ENCODE results near the gene ZSCAN21.

Gene ZSCAN21

DNA sequence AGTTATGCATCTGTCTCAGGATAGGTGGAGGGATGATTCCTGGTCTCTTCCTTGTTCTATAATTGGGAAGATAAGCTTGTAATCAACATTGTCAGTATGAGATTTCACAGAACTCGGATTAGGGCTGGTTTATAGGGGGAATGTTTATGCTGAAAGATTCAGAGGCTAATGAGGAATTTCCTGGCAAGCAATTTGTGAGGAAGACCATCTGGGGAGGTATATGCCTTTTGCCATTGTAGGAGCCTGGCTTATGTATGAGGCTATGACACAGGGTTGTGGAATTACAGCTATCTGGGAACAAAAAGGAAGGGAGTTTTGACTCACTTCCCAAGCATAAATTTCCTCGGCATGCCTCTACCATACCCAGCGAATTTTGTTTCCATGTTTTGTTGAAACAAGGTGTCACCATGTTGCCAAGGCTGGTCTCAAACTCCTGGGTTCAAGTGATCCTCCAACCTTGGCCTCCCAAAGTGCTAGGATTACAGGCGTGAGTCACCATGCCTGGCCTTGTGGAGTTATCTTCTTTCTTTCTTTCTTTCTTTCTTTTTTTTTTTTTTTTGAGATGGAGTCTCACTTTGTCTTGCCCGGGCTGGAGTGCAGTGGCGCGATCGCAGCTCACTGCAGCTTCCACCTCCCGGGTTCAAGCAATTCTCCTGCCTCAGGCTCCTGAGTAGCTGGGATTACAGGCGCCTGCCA is 37.6 kb downstream of the ZSCAN21 start (continued):
- TF ChIP-seq, protein P1, sequence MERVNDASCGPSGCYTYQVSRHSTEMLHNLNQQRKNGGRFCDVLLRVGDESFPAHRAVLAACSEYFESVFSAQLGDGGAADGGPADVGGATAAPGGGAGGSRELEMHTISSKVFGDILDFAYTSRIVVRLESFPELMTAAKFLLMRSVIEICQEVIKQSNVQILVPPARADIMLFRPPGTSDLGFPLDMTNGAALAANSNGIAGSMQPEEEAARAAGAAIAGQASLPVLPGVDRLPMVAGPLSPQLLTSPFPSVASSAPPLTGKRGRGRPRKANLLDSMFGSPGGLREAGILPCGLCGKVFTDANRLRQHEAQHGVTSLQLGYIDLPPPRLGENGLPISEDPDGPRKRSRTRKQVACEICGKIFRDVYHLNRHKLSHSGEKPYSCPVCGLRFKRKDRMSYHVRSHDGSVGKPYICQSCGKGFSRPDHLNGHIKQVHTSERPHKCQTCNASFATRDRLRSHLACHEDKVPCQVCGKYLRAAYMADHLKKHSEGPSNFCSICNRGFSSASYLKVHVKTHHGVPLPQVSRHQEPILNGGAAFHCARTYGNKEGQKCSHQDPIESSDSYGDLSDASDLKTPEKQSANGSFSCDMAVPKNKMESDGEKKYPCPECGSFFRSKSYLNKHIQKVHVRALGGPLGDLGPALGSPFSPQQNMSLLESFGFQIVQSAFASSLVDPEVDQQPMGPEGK (CRISPR knock-in tag; IDR thresholded peaks at IDR 0.05; ENCODE audit: borderline replicate concordance): peak; percentile 73
- peak; percentile 44; the same call in 1 of the 2 replicates for TF ChIP-seq CSDC2 (CRISPR knock-in tag; IDR thresholded peaks at IDR 0.05)
- TF ChIP-seq RARB (CRISPR knock-in tag; IDR thresholded peaks at IDR 0.05): peak; percentile 53; the same call in 1 of the 2 replicates
- TF ChIP-seq, protein P2, sequence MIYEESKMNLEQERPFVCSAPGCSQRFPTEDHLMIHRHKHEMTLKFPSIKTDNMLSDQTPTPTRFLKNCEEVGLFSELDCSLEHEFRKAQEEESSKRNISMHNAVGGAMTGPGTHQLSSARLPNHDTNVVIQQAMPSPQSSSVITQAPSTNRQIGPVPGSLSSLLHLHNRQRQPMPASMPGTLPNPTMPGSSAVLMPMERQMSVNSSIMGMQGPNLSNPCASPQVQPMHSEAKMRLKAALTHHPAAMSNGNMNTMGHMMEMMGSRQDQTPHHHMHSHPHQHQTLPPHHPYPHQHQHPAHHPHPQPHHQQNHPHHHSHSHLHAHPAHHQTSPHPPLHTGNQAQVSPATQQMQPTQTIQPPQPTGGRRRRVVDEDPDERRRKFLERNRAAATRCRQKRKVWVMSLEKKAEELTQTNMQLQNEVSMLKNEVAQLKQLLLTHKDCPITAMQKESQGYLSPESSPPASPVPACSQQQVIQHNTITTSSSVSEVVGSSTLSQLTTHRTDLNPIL (CRISPR knock-in tag; IDR thresholded peaks at IDR 0.05; ENCODE audit: low read depth): peak; percentile 62; the same call in 1 of the 2 replicates
- peak; percentile 98 for TF ChIP-seq ISL1 (CRISPR knock-in tag; IDR thresholded peaks at IDR 0.05)
- peak; percentile 91 for TF ChIP-seq TCF4 (CRISPR knock-in tag; IDR thresholded peaks at IDR 0.05; ENCODE audit: borderline replicate concordance)
- TF ChIP-seq ARNTL (CRISPR knock-in tag; IDR thresholded peaks at IDR 0.05; ENCODE audit: borderline replicate concordance, low read depth): no peak

DNA sequence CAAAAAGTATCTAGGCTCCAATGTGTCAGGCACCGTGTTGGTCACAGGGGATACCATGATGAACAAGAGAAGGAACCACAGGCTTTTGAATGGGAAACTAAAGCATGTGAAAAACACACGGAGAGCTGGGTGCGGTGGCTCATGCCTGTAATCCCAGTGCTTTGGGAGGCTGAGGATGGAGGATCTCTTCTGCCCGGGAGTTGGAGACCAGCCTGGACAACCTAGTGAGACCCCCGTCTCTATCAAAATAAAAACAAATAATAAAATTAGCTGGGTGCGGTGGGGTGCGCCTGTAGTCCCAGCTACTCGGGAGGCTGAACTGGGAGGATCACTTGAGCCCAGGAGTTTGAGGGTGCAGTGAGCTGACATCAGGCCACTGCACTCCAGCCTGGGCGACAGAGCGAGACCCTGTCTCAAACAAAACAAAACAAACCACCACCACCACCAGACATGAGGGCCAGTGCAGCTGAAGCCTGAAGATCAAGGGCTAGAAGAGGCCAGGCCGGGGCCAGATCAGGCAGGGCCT is 38.6 kb downstream of the ZSCAN21 start:
- TF ChIP-seq TCF4 (CRISPR knock-in tag; IDR thresholded peaks at IDR 0.05; ENCODE audit: borderline replicate concordance): no peak
- TF ChIP-seq, protein P2 (CRISPR knock-in tag; IDR thresholded peaks at IDR 0.05; ENCODE audit: low read depth): peak; percentile 14; the same call in 1 of the 2 replicates
- TF ChIP-seq ZNF8 (CRISPR knock-in tag; IDR thresholded peaks at IDR 0.05): no peak
- no peak for ATAC-seq

DNA sequence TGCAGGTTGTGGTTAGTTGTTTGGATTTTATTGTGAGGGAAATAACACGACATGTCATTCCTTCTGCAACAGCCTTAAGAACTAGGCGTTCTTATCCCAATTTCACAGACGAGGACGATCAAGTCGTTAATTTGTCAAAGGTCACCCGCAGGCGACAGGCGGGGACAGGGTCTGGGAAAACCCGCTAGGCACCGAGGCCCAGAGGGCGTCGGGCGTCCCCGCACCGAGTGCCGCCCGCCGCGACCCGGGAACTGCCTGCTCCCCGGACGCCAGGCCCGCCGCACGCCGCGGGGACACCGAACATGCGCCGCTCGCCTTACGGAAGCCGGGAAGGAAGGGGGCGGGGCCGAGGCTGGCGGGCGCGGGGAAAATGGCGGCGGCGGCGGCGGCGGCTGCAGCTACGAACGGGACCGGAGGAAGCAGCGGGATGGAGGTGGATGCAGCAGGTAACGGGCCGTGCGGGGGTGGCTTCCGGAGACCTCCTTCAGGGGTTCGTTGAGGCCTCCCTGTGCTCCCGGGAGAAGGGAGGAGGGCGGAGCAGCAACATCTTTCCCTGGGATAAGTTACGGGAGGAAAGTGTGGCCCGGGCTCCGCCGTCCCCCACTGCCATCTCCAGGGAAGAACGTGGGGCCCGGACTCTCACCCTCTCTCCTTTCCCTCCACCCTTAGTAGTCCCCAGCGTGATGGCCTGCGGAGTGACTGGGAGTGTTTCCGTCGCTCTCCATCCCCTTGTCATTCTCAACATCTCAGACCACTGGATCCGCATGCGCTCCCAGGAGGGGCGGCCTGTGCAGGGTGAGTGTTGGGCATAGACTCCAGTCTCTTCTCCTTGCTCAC is 39.3 kb downstream of the ZSCAN21 start, which contains the start of gene COPS6:
COPS6 (plus strand) TSS at position 349 of the 837 bp plus-strand sequence; CDS start at position 371, 22 bp downstream.
- ATAC-seq: peak; percentile 12
- TF ChIP-seq OSR1 (CRISPR knock-in tag; IDR thresholded peaks at IDR 0.05) (peak; percentile 45; the same call in 1 of the 2 replicates), PPARA (CRISPR knock-in tag; IDR thresholded peaks at IDR 0.05; ENCODE audit: borderline replicate concordance) (no peak), ARNTL (CRISPR knock-in tag; IDR thresholded peaks at IDR 0.05; ENCODE audit: borderline replicate concordance, low read depth) (peak; percentile 74; the same call in 1 of the 2 replicates), ZNF8 (CRISPR knock-in tag; IDR thresholded peaks at IDR 0.05) (peak; percentile 55; the same call in 1 of the 2 replicates), ZNF70 (CRISPR knock-in tag; IDR thresholded peaks at IDR 0.05) (no peak; the same call in 1 of the 2 replicates), ZFP3 (CRISPR knock-in tag; IDR thresholded peaks at IDR 0.05) (peak; percentile 89), RARB (CRISPR knock-in tag; IDR thresholded peaks at IDR 0.05) (no peak), CSDC2 (CRISPR knock-in tag; IDR thresholded peaks at IDR 0.05) (peak; percentile 98), TOX (CRISPR knock-in tag; IDR thresholded peaks at IDR 0.05; ENCODE audit: borderline replicate concordance) (no peak), BACH2 (CRISPR knock-in tag; IDR thresholded peaks at IDR 0.05; ENCODE audit: borderline replicate concordance) (no peak), GLIS3 (CRISPR knock-in tag; IDR thresholded peaks at IDR 0.05) (peak; percentile 52; the same call in 1 of the 2 replicates), ZC3H10 (CRISPR knock-in tag; IDR thresholded peaks at IDR 0.05) (peak; percentile 46; the same call in 1 of the 2 replicates), TCF4 (CRISPR knock-in tag; IDR thresholded peaks at IDR 0.05; ENCODE audit: borderline replicate concordance) (no peak), SNAI2 (CRISPR knock-in tag; IDR thresholded peaks at IDR 0.05) (peak; percentile 91), ZNF565 (CRISPR knock-in tag; conservative IDR thresholded peaks at IDR 0.05; ENCODE audit: low read depth) (peak; percentile 82; the same call in 1 of the 2 replicates), ZFP30 (CRISPR knock-in tag; IDR thresholded peaks at IDR 0.05) (peak; percentile 49)
- TF ChIP-seq, protein P3, sequence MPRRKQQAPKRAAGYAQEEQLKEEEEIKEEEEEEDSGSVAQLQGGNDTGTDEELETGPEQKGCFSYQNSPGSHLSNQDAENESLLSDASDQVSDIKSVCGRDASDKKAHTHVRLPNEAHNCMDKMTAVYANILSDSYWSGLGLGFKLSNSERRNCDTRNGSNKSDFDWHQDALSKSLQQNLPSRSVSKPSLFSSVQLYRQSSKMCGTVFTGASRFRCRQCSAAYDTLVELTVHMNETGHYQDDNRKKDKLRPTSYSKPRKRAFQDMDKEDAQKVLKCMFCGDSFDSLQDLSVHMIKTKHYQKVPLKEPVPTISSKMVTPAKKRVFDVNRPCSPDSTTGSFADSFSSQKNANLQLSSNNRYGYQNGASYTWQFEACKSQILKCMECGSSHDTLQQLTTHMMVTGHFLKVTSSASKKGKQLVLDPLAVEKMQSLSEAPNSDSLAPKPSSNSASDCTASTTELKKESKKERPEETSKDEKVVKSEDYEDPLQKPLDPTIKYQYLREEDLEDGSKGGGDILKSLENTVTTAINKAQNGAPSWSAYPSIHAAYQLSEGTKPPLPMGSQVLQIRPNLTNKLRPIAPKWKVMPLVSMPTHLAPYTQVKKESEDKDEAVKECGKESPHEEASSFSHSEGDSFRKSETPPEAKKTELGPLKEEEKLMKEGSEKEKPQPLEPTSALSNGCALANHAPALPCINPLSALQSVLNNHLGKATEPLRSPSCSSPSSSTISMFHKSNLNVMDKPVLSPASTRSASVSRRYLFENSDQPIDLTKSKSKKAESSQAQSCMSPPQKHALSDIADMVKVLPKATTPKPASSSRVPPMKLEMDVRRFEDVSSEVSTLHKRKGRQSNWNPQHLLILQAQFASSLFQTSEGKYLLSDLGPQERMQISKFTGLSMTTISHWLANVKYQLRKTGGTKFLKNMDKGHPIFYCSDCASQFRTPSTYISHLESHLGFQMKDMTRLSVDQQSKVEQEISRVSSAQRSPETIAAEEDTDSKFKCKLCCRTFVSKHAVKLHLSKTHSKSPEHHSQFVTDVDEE (CRISPR knock-in tag; IDR thresholded peaks at IDR 0.05): no peak; the same call in none of the 2 replicates
- TF ChIP-seq, protein P4, sequence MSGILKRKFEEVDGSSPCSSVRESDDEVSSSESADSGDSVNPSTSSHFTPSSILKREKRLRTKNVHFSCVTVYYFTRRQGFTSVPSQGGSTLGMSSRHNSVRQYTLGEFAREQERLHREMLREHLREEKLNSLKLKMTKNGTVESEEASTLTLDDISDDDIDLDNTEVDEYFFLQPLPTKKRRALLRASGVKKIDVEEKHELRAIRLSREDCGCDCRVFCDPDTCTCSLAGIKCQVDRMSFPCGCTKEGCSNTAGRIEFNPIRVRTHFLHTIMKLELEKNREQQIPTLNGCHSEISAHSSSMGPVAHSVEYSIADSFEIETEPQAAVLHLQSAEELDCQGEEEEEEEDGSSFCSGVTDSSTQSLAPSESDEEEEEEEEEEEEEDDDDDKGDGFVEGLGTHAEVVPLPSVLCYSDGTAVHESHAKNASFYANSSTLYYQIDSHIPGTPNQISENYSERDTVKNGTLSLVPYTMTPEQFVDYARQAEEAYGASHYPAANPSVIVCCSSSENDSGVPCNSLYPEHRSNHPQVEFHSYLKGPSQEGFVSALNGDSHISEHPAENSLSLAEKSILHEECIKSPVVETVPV (CRISPR knock-in tag; IDR thresholded peaks at IDR 0.05): no peak
- TF ChIP-seq, protein P1 (CRISPR knock-in tag; IDR thresholded peaks at IDR 0.05; ENCODE audit: borderline replicate concordance): no peak
- TF ChIP-seq, protein P5, sequence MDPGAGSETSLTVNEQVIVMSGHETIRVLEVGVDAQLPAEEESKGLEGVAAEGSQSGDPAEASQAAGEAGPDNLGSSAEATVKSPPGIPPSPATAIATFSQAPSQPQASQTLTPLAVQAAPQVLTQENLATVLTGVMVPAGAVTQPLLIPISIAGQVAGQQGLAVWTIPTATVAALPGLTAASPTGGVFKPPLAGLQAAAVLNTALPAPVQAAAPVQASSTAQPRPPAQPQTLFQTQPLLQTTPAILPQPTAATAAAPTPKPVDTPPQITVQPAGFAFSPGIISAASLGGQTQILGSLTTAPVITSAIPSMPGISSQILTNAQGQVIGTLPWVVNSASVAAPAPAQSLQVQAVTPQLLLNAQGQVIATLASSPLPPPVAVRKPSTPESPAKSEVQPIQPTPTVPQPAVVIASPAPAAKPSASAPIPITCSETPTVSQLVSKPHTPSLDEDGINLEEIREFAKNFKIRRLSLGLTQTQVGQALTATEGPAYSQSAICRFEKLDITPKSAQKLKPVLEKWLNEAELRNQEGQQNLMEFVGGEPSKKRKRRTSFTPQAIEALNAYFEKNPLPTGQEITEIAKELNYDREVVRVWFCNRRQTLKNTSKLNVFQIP (CRISPR knock-in tag; IDR thresholded peaks at IDR 0.05; ENCODE audit: borderline replicate concordance, low read depth): no peak
